GM13977 (cell line): Measurements from ENCODE around the gene NRP1.

Experiments
- DNase-seq: peaks from one replicate; pipeline ENCODE4 v3.0.0; 2012; ENCODE audit warnings: low spot score
- in situ Hi-C: fragments of 300-500 bp; cut with MboI; formaldehyde crosslinking; loops from one replicate; pipeline ENCODE4 v1.12.0; 2022; ENCODE audit warnings: low sequenced_read_pairs, low pct_unique_long_range_greater_than_20kb, mixed read lengths, inconsistent platforms; ENCODE audit not compliant: unreplicated experiment
- TF ChIP-seq, protein P1 (sequence below): IDR thresholded peaks from 2 replicates; pipeline ENCODE4 v1.5.1; 2012; ENCODE audit warnings: mild to moderate bottlenecking, control low read depth; ENCODE audit not compliant: insufficient read depth; ENCODE audit errors: extremely low read depth, missing control alignments

The NRP1 gene

GRCh38 chr10:33253411-33253810 lies 81.1 kb downstream of the NRP1 start:
- TF ChIP-seq, protein P1, sequence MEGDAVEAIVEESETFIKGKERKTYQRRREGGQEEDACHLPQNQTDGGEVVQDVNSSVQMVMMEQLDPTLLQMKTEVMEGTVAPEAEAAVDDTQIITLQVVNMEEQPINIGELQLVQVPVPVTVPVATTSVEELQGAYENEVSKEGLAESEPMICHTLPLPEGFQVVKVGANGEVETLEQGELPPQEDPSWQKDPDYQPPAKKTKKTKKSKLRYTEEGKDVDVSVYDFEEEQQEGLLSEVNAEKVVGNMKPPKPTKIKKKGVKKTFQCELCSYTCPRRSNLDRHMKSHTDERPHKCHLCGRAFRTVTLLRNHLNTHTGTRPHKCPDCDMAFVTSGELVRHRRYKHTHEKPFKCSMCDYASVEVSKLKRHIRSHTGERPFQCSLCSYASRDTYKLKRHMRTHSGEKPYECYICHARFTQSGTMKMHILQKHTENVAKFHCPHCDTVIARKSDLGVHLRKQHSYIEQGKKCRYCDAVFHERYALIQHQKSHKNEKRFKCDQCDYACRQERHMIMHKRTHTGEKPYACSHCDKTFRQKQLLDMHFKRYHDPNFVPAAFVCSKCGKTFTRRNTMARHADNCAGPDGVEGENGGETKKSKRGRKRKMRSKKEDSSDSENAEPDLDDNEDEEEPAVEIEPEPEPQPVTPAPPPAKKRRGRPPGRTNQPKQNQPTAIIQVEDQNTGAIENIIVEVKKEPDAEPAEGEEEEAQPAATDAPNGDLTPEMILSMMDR: no peak
- no peak for DNase-seq
- in situ Hi-C loops: no loop called here

- TF ChIP-seq, protein P1: no peak
- DNase-seq: no peak
- in situ Hi-C loops: no loop called here
Observed at GRCh38 chr10:33252794-33253203, 81.7 kb downstream of the NRP1 start.

GRCh38 chr10:33252324-33252723 lies 82.1 kb downstream of the NRP1 start:
- no peak for DNase-seq
- in situ Hi-C loops: no loop called here
- TF ChIP-seq, protein P1: no peak

GRCh38 chr10:33249659-33250345 lies 84.7 kb downstream of the NRP1 start:
- TF ChIP-seq, protein P1: no peak
- no peak for DNase-seq
- in situ Hi-C loops: no loop called here

DNA sequence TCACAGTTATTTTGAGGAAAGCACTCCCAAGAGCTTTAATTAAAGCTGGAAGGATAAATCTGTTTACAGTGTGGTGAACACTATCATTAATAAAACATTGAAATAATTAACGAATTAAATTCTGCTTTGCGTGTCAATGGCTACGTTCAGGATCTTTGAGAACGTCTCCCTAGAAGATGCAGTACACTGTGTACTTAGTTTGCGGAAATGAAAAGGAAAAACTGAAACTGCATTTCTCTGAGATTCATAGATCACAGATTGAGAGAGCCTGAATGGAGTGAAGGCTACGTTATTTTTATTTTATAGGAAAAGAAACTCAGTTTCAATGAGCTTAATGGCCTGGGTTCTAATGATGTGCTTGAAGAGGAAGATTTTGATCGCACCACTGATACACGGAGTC lies 85.3 kb downstream of the NRP1 start:
- in situ Hi-C loops: no loop called here
- DNase-seq: no peak
- TF ChIP-seq, protein P1: no peak

DNA sequence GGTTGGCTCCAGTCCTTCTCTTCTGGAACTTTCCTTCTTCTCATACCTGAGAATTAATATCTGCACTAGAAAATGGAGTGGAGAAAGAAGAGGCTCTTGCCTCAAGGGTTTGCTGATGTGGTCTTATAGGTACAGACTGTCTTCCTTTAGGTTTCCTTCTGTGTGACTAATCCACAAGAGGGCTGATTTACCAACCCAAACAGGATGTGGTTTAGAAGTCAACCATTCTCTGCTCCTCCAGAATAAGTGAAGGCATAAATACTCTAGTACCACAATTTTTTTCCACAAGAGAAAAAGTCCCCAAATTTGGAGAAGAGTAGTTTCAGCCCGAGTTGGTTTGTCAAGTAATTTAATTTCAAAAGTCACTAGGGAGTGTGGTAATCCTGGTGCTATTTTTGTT lies 85.8 kb downstream of the NRP1 start:
- DNase-seq: no peak
- TF ChIP-seq, protein P1: no peak
- in situ Hi-C loops: no loop called here
